ENCODE measurements around the gene CASQ1. TPM values are rescaled to one million over a fixed set of nuclear protein-coding genes. Genes with fewer than 3 reads are reported as not detected.

Gene CASQ1
- total RNA-seq, 1 donor from 2014 or later: 0.41 TPM

DNA sequence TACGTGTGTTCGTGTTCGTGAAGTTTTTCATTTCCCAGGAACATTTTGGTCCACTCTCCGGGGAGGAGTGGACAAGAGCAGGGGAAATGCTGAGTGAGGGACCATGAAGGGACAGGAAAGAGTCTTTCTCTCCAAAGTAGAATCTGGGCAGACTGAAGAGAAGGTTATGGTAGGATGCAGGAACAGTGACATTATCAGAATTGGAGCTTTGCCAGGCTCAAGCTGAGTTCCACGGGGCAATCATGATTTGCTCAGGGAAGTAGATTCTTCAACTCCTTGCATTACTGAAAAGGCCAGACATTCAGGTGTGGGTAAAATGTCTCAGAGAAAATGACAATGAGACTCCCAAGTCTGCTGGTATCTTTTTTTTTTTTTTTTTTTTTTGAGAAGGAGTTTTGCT lies 22.4 kb upstream of the CASQ1 start:
- DNase-seq: no peak
- no peak for TF ChIP-seq CTCF (IDR thresholded peaks at IDR 0.05)
- peaks cover 1% of the 10 kb centered on the region for H3K4me1 ChIP-seq

GRCh38 chr1:160168609-160169369 lies 21.6 kb upstream of the CASQ1 start:
- H3K27ac ChIP-seq: no peak overlapping the region
- ATAC-seq (no peak), DNase-seq (no peak)
- peaks cover 5% of the 10 kb centered on the region for H3K27me3 ChIP-seq
- intact Hi-C loops (cut with DNase I): no loop called here
- H3K9me3 ChIP-seq: no peaks in the 10 kb centered on the region
- no peak for TF ChIP-seq CTCF (IDR thresholded peaks at IDR 0.05)
- H3K4me1 ChIP-seq: no peaks in the 10 kb centered on the region
- H3K36me3 ChIP-seq: no peaks in the 10 kb centered on the region
- H3K4me3 ChIP-seq: no peak overlapping the region

More for the DNA sequence above, 22.4 kb upstream of the CASQ1 start:
- Histone ChIP-seq H3K27me3 (peaks cover 5% of the 10 kb centered on the region), H3K9me3 (no peaks in the 10 kb centered on the region), H3K36me3 (no peaks in the 10 kb centered on the region), H3K27ac (no peak overlapping the region), H3K4me3 (no peak overlapping the region)
- no peak for ATAC-seq
- intact Hi-C loops (cut with DNase I): no loop called here

- Histone ChIP-seq H3K4me3 (no peak overlapping the region), H3K27ac (no peak overlapping the region), H3K9me3 (no peaks in the 10 kb centered on the region), H3K4me1 (no peaks in the 10 kb centered on the region), H3K27me3 (peaks cover 5% of the 10 kb centered on the region), H3K36me3 (no peaks in the 10 kb centered on the region)
- DNase-seq: no peak
- ATAC-seq: no peak
- TF ChIP-seq CTCF (IDR thresholded peaks at IDR 0.05): no peak
- intact Hi-C loops (cut with DNase I): no loop called here
These were observed 20.6 kb upstream of the CASQ1 start for GRCh38 chr1:160169553-160170399.

GRCh38 chr1:160171354-160171753 lies 19.0 kb upstream of the CASQ1 start:
- Histone ChIP-seq H3K27ac (no peak overlapping the region), H3K27me3 (peaks cover 5% of the 10 kb centered on the region), H3K4me3 (no peak overlapping the region), H3K4me1 (no peaks in the 10 kb centered on the region), H3K36me3 (no peaks in the 10 kb centered on the region), H3K9me3 (no peaks in the 10 kb centered on the region)
- ATAC-seq (no peak), DNase-seq (no peak)
- intact Hi-C loops (cut with DNase I): no loop called here
- no peak for TF ChIP-seq CTCF (IDR thresholded peaks at IDR 0.05)

GRCh38 chr1:160171980-160172379 lies 18.4 kb upstream of the CASQ1 start:
- Histone ChIP-seq H3K27me3 (peaks cover 5% of the 10 kb centered on the region), H3K9me3 (no peaks in the 10 kb centered on the region), H3K27ac (no peak overlapping the region), H3K4me3 (no peak overlapping the region), H3K36me3 (no peaks in the 10 kb centered on the region), H3K4me1 (no peaks in the 10 kb centered on the region)
- intact Hi-C loops (cut with DNase I): no loop called here
- ATAC-seq (no peak), DNase-seq (no peak)
- no peak for TF ChIP-seq CTCF (IDR thresholded peaks at IDR 0.05)

Data from upper lobe of right lung (tissue), 1 donor.